Activated CD4-positive, alpha-beta T cell treated with anti-CD3 and anti-CD28 coated beads, Interleukin-2, amount 50 U/mL, for 16 hours (primary cell): Measurements from ENCODE around the gene LRRC4.

Source experiments
- DNase-seq: peaks from one replicate; pipeline ENCODE4 v3.0.0-alpha.2; 2020

Gene LRRC4

GRCh38 chr7:128003787-128004186, 27.4 kb downstream of the LRRC4 start:
- peak; percentile 16 for DNase-seq

- DNase-seq: no peak
Observed at GRCh38 chr7:128003167-128003566, 28.1 kb downstream of the LRRC4 start.

GRCh38 chr7:128000854-128001265, 30.4 kb downstream of the LRRC4 start:
- no peak for DNase-seq

GRCh38 chr7:128000048-128000447, 31.2 kb downstream of the LRRC4 start:
- no peak for DNase-seq

- DNase-seq: no peak
Observed at GRCh38 chr7:127998671-127999070, 32.6 kb downstream of the LRRC4 start.

GRCh38 chr7:127997226-127997922, 33.9 kb downstream of the LRRC4 start:
- no peak for DNase-seq

- DNase-seq: no peak
Observed at GRCh38 chr7:127996253-127997071, 34.8 kb downstream of the LRRC4 start.

- no peak for DNase-seq
Observed at GRCh38 chr7:127995881-127996215, 35.4 kb downstream of the LRRC4 start.

GRCh38 chr7:127995156-127995880, 35.9 kb downstream of the LRRC4 start:
- DNase-seq: no peak

- no peak for DNase-seq
Observed at GRCh38 chr7:127993987-127994386, 37.2 kb downstream of the LRRC4 start.

- no peak for DNase-seq
Observed at GRCh38 chr7:127993317-127993716, 37.9 kb downstream of the LRRC4 start.

- no peak for DNase-seq
Observed at GRCh38 chr7:127988751-127989150, 42.5 kb downstream of the LRRC4 start.

- DNase-seq: no peak
Observed at GRCh38 chr7:127986581-127987521, 44.4 kb downstream of the LRRC4 start.

GRCh38 chr7:127983804-127984332, 47.4 kb downstream of the LRRC4 start:
- DNase-seq: peak; percentile 10

GRCh38 chr7:127981965-127982364, 49.3 kb downstream of the LRRC4 start:
- DNase-seq: no peak

GRCh38 chr7:127980901-127981300, 50.3 kb downstream of the LRRC4 start:
- DNase-seq: no peak

- DNase-seq: no peak
Observed at GRCh38 chr7:127979728-127980126, 51.5 kb downstream of the LRRC4 start.

- no peak for DNase-seq
Observed at GRCh38 chr7:127979113-127979727, 52.0 kb downstream of the LRRC4 start.

GRCh38 chr7:127978421-127978820, 52.8 kb downstream of the LRRC4 start:
- no peak for DNase-seq
